Measurements from ENCODE around the gene USP11. TPM values are rescaled to one million over a fixed set of nuclear protein-coding genes. Genes with fewer than 3 reads are reported as not detected.

The USP11 gene
- total RNA-seq, 1 donor from 2014 or later: 42.2 TPM

DNA sequence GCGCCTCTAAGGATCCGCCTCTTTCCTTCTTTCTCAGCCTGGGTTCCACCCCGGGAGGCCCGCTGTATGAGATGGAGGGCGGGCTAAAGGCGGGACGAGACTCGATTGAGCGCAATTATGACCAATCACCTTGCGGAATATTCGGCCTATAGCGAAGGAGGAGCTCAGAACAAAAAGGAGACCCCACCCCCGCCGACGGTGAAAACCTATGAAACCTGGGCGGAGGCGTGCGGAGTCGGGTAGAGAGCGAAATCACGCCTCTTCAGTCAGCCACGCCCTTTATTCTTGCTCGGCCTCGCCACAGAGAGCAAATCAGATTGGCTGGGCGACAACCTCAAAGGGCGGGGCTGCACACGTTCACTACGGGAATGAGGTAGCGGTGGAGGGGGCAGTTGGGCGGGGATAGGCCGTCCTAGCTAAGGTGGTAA lies 14.9 kb upstream of the USP11 start:
- intact Hi-C loops (cut with micrococcal nuclease): no loop called here
- peak overlapping the region; percentile 98 for H3K27ac ChIP-seq (replicated peaks)
- TF ChIP-seq, protein P1, sequence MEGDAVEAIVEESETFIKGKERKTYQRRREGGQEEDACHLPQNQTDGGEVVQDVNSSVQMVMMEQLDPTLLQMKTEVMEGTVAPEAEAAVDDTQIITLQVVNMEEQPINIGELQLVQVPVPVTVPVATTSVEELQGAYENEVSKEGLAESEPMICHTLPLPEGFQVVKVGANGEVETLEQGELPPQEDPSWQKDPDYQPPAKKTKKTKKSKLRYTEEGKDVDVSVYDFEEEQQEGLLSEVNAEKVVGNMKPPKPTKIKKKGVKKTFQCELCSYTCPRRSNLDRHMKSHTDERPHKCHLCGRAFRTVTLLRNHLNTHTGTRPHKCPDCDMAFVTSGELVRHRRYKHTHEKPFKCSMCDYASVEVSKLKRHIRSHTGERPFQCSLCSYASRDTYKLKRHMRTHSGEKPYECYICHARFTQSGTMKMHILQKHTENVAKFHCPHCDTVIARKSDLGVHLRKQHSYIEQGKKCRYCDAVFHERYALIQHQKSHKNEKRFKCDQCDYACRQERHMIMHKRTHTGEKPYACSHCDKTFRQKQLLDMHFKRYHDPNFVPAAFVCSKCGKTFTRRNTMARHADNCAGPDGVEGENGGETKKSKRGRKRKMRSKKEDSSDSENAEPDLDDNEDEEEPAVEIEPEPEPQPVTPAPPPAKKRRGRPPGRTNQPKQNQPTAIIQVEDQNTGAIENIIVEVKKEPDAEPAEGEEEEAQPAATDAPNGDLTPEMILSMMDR (IDR thresholded peaks at IDR 0.05; ENCODE audit: borderline replicate concordance): no peak
- peaks cover 37% of the 10 kb centered on the region for H3K4me1 ChIP-seq
- H3K36me3 ChIP-seq: peaks cover 26% of the 10 kb centered on the region
- peak overlapping the region; percentile 83 for H3K4me3 ChIP-seq
- no peaks in the 10 kb centered on the region for H3K9me3 ChIP-seq (replicated peaks)
- no peaks in the 10 kb centered on the region for H3K27me3 ChIP-seq (ENCODE audit: low read depth)
- peak; percentile 96 for DNase-seq

DNA sequence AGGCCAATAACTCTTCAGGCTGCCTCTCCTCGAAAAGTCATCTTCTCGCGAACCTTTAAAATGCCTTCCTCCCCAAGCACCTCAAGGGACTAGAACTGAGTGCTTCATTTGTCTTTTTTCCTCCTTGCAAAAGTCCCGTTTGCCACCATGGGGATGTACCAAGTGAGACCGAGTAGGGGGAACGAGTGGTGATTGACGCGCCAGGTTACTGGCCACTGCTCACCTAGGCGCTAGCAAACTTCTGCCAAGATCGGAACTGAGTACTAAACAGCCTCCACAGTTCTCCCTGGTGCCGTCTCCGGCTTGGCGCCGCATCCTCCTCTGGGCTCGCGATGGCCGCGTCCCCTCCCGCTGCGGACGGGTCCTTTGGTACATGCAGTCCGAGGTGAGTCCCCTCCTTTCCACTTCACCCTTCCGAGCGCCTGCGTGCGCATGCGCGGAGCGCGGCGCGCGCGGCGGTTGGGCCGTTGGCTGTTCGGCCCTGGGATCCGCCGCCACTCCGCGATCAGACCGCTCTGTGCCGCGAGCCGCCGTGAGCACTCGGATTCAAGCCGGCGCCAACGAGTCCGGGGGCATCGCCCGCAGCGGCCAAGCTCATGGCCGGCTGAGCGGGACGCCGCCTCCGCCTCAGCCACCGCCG lies 14.4 kb upstream of the USP11 start, which contains the start of gene CDK16:
Gene CDK16 (plus strand): TSS at position 402 of the 640 bp plus-strand sequence. CDS start 4,877 bp downstream, outside the sequence.
- intact Hi-C loops (cut with micrococcal nuclease): no loop called here
- Histone ChIP-seq H3K9me3 (replicated peaks) (no peaks in the 10 kb centered on the region), H3K27me3 (ENCODE audit: low read depth) (no peaks in the 10 kb centered on the region), H3K4me3 (peak within 1 kb of the TSS; percentile 83), H3K27ac (replicated peaks) (peak within 1 kb of the TSS; percentile 98), H3K4me1 (peaks cover 37% of the 10 kb centered on the region), H3K36me3 (peaks cover 21% of the 10 kb centered on the region)
- TF ChIP-seq, protein P1 (IDR thresholded peaks at IDR 0.05; ENCODE audit: borderline replicate concordance): no peak
- peak; percentile 70 for DNase-seq

DNA sequence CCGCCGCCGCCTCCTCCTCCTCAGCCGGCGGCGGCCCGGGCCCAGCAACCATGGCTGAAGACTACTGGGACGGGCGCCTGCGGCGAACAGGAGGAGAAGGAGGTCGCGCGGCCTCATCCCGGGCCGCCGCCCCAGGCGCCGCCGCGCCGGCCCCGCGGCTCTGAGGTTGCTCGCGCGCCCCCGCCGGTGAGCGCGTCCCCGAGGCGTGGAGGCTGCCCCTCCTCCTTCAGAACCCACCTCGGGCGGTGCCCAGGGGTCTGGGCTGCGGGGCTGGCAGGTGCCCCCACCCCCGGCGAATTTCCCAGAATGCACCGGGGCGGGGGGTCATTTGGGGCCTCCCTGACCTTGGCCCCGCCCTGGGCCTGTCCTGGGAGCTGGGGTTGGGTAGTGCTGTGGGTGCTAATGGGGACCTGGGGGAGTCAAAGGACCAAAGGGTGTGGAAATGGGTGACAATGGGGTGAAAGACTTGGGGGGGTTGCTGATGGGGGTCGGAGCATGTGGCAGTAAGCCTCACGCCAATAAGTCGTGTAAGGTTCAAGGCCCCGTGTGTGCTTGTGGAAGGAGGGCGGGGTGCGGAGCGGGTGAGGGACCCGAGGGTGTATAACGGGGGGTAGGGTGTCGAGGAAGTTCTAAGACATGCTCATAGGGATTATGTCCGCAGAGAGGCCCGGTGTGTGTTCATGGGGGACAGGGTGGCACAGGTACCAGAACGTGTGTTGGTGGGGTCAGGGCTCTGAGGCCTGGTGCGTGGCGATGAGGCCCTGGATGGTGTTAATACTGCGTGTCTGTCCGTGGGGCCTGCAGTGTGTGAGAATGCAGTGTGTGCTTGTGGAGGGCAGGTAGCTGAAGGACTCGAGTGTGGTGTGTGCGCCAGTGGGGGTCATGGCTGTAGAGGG lies 13.6 kb upstream of the USP11 start:
- TF ChIP-seq, protein P1 (IDR thresholded peaks at IDR 0.05; ENCODE audit: borderline replicate concordance): no peak
- H3K27me3 ChIP-seq (ENCODE audit: low read depth): no peaks in the 10 kb centered on the region
- peaks cover 37% of the 10 kb centered on the region for H3K4me1 ChIP-seq
- peaks cover 21% of the 10 kb centered on the region for H3K36me3 ChIP-seq
- intact Hi-C loops (cut with micrococcal nuclease): no loop called here
- peak overlapping the region; percentile 98 for H3K27ac ChIP-seq (replicated peaks)
- DNase-seq: peak; percentile 38
- peak overlapping the region; percentile 83 for H3K4me3 ChIP-seq
- no peaks in the 10 kb centered on the region for H3K9me3 ChIP-seq (replicated peaks)

DNA sequence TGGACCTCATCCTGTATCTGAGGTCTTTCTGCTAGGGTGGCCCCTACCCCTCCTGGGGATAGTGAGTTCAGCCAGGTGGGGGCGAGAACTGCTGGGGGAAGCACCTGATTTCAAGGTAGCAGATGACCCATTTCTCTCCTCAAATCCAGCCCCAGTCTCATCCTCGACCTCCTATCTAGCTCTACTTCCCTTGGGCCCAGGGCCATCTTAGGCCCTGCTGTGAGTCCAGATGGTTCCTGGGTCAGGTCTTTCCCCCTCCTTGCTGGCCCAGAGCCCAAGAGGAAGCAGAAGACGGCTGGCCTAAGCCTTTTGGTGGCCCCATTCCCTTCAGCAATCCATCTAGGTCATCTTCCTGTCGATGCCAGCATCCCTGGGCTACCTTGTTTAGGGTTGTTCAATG lies 11.1 kb upstream of the USP11 start:
- Histone ChIP-seq H3K27me3 (ENCODE audit: low read depth) (no peaks in the 10 kb centered on the region), H3K27ac (replicated peaks) (no peak overlapping the region), H3K4me3 (no peak overlapping the region), H3K4me1 (peaks cover 31% of the 10 kb centered on the region), H3K36me3 (peaks cover 34% of the 10 kb centered on the region), H3K9me3 (replicated peaks) (no peaks in the 10 kb centered on the region)
- no peak for DNase-seq
- TF ChIP-seq, protein P1 (IDR thresholded peaks at IDR 0.05; ENCODE audit: borderline replicate concordance): no peak
- intact Hi-C loops (cut with micrococcal nuclease): no loop called here

DNA sequence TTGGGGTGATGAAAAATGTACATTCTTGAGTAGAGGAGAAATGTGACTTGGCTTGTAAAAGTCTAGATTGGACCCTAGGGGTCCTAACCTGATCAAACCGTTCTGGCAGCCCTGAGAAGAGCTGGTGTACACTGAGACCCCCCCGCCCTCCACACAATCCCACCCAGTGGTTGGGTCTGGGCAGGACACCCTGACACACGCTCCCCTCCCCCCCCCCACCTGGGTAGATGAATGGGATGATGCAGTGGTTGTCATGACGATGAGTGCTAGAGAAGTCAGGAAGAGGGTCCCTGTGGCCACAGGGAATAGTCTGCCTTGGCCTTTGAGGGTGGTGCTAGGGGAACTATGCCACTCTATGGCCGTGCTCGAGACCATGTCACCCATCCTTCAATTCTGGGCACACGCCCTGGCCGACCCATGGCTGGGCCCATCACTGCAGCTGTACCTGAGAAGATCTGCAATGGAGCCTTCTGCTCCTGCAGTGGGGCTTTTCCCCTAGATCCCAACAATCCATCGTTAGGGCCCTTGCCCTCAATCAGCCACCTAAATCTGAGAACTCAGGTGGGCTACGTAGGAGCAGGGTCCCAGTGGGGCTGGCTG lies 10.0 kb upstream of the USP11 start:
- intact Hi-C loops (cut with micrococcal nuclease): no loop called here
- H3K4me3 ChIP-seq: no peak overlapping the region
- H3K4me1 ChIP-seq: peaks cover 24% of the 10 kb centered on the region
- H3K27ac ChIP-seq (replicated peaks): no peak overlapping the region
- H3K36me3 ChIP-seq: peaks cover 37% of the 10 kb centered on the region
- no peaks in the 10 kb centered on the region for H3K27me3 ChIP-seq (ENCODE audit: low read depth)
- TF ChIP-seq, protein P1 (IDR thresholded peaks at IDR 0.05; ENCODE audit: borderline replicate concordance): no peak
- no peaks in the 10 kb centered on the region for H3K9me3 ChIP-seq (replicated peaks)
- no peak for DNase-seq
